Peyer's patch (tissue), 4 donors: ENCODE results near the gene ZNF638.

Experiments used
- POLR2A ChIP-seq, 2 donors: fragments of 450-650 bp; IDR thresholded peaks; one replicate each; pipeline ENCODE4 v1.5.1; 2017; ENCODE audit warnings: antibody characterized with exemption in 2 of 2, mild to moderate bottlenecking in 2 of 2, moderate library complexity in 2 of 2
- TF ChIP-seq, protein P1 (sequence below), 6 experiments: fragments of 450-650 bp in 4 of 6; fragments of 200-600 bp in 2 of 6; sonication (generic) in 1 of 6; IDR thresholded peaks; one replicate each; pipeline ENCODE4 v1.5.1; 2017 to 2019; ENCODE audit warnings: antibody characterized with exemption in 6 of 6, mild to moderate bottlenecking in 3 of 6, moderate library complexity in 1 of 6

- TF ChIP-seq, protein P1, sequence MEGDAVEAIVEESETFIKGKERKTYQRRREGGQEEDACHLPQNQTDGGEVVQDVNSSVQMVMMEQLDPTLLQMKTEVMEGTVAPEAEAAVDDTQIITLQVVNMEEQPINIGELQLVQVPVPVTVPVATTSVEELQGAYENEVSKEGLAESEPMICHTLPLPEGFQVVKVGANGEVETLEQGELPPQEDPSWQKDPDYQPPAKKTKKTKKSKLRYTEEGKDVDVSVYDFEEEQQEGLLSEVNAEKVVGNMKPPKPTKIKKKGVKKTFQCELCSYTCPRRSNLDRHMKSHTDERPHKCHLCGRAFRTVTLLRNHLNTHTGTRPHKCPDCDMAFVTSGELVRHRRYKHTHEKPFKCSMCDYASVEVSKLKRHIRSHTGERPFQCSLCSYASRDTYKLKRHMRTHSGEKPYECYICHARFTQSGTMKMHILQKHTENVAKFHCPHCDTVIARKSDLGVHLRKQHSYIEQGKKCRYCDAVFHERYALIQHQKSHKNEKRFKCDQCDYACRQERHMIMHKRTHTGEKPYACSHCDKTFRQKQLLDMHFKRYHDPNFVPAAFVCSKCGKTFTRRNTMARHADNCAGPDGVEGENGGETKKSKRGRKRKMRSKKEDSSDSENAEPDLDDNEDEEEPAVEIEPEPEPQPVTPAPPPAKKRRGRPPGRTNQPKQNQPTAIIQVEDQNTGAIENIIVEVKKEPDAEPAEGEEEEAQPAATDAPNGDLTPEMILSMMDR (IDR thresholded peaks at IDR 0.05), result no peak
- TF ChIP-seq POLR2A (IDR thresholded peaks at IDR 0.05), result no peak
Observed at GRCh38 chr2:71389384-71390072, 57.9 kb downstream of the ZNF638 start.
